ENCODE data around the gene ADGRV1.
A peak's percentile ranks its signal among the peaks of the same experiment; 100 is the strongest.
"Not testable (repeated sequence)": the region's sequence is repeated elsewhere in the genome, so short reads cannot be mapped to it uniquely, and the experiment has no call there.

Gene ADGRV1

DNA sequence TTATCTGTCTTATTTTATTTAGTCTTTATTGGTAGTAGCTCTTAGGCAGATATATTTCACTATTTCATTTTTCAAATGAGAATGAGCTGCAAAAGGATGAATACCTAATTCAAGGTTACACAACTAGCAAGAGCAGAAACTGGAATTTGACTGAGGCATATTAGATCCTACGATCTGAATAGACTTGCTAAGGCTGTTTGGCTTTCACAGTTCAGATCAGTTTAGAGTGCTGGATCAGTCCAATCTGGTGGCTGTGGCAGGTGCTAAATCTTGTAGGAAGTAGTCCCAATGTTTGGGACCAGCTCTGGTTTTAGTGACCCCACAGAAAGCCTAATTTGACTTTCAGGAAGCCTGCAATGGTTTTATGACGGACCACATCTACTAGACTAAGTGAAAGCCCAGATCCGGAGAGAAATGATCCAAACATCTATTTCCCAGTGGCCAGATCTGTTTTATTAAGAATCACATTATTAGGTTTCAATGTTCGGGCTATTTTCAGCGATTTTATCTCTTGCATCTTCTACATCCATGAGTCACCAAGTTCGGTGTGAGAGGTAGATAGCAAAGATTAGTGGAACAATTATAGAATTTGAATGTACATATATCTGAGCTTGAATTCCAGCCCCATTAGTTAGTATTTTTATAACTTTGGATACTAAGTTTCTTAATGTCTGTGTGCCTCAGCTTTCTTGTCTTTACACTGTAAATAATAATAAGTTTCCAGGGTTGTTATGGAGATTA, 359.5 kb downstream of the ADGRV1 start:
- DNase-seq = no peak

DNA sequence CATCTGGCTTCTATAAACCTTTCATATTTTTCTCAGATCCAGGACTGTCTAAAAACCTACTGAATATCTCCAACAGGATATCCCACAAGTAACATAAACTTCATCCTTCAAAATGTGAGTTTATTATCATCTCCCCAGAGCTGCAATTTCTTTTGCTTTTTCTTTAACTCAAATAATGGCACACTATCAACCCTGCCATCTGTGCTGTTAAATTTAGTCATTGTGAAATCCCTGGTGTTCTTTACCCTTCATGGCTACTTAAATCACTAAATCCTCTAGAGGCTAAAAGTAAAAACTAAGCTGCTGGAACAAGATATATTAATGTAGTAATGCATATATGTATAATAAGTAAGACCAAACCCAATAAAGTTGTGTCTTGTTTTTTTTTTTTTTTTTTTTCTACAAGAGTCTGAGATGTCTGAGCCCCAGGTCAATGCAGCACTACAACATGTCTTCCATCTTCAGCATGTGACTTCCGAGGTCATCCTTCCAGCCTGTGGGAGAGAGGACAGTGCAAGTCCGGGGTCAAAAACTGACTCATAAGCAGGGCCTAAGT, 362.9 kb downstream of the ADGRV1 start:
- DNase-seq = no peak

DNA sequence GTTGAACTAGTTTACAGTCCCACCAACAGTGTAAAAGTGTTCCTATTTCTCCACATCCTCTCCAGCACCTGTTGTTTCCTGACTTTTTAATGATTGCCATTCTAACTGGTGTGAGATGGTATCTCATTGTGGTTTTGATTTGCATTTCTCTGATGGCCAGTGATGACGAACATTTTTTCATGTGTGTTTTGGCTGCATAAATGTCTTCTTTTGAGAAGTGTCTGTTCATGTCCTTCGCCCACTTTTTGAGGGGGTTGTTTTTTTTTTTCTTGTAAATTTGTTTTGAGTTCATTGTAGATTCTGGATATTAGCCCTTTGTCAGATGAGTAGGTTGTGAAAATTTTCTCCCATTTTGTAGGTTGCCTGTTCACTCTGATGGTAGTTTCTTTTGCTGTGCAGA, 365.6 kb downstream of the ADGRV1 start:
- not testable (repeated sequence) for DNase-seq

DNA sequence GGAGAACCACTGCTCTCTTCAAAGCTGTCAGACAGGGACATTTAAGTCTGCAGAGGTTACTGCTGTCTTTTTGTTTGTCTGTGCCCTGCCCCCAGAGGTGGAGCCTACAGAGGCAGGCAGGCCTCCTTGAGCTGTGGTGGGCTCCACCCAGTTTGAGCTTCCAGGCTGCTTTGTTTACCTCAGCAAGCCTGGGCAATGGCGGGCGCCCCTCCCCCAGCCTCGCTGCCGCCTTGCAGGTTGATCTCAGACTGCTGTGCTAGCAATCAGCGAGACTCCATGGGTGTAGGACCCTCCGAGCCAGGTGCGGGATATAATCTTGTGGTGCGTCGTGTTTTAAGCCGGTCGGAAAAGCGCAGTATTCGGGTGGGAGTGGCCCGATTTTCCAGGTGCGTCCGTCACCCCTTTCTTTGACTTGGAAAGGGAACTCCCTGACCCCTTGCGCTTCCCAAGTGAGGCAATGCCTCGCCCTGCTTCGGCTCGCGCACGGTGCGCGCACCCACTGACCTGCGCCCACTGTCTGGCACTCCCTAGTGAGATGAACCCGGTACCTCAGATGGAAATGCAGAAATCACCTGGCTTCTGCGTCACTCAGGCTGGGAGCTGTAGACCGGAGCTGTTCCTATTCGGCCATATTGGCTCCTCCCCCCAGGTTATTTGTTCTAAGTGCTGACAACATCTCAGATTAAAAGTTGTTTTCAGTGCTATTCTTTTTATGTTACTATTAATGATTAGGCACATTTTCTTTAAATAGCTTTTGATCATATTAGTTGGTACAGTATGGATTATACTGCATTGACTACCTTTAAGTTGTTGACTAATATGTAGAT, 370.6 kb downstream of the ADGRV1 start:
- not testable (repeated sequence) for DNase-seq

DNA sequence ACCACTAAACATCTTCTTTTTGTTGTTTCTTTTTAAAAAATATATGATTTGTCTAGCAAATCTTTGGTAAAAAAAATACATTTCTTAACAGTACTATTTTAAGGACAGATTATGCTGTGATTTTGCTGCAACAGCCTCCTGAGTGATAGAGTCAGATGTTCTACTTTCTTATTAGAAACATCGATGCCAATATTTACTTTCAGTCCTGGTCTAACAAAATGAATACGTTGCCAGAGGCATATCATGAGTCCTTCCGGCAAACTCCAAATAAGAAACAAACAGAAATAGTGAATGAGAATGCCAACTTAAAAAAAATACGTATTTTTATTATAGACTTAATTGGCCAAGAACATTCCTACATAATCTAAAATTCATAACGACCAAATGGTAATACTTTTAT, 371.5 kb downstream of the ADGRV1 start:
- DNase-seq = no peak

DNA sequence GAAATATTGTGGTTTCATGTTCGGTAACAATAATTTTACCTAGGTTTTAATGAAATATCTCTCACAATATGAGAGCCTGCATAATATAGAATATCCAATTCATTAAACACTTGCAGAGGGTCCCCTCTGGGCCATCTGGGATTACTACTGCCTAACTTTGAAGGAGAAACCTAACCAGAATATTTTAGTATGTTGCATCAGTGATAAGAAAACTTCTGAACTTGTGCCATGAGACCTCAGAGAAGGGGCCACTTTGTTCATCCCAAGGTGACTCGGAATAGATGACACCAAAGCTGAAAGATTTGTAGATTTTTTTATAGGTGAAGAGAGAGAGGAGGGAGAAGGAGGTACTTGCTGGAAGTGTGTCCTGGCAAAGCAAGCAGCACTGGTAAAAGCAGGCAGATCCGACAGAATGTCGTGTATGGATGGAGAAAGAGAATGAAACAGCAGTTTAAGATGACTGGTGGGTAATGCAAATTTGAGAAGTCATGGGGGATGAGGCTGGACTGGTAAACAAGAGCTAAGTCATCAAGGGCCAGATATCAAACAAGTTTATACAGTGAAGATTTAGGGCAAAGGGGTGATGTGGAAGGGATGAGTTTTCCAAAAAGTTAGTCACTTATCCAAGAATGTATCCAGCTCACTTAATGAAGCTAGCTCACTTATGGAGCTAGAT, 372.3 kb downstream of the ADGRV1 start:
- no peak for DNase-seq

DNA sequence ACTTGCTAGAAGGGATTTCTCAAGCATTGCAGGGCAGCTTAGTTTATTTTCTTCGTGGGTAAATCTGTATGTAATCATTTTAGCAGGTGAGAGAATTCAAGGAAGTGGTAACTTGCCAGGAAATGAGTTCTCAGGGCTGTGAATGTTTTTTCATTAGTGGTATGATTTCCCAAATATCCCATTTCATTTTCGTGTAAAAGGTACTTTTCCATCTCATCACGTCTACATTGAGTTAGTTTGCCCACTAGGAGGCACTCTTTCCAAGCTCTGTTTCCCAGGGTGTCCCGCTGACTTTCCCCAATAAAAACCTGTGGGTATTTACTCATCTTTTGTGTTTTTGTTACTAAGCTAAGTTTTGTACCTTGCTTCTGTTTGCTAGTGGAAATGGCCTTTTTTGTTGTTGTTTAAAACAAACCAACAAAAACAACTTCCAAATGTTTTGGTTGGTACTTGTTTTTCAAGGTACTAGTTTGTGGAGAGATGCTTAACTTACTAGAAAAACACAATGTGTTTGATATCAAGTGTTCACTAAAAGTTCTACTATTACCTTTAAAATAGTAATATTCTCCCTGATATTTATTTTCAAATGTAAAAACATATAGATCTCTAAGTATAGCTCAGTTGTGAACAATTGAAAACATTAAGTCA, 373.6 kb downstream of the ADGRV1 start:
- peak; percentile 44 for DNase-seq

DNA sequence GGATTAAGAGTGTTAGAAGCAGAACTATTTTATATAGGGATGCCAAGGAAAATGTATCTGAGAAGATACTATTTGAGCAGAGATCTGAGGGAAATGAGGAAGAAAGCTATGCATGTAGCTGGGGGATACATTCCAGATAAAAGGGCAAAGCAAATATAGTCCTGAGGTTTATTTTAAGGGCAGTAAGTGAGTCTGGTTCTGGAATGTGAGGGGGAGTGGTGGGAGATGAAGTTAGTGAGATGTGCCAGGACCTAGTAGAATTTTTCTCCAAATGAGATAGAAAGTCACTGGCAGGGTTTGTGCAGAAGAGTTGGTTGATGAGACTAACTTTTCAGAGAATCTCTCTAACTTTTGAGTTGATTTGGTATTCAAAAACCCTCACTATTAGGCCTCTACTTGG, 374.7 kb downstream of the ADGRV1 start:
- no peak for DNase-seq

DNA sequence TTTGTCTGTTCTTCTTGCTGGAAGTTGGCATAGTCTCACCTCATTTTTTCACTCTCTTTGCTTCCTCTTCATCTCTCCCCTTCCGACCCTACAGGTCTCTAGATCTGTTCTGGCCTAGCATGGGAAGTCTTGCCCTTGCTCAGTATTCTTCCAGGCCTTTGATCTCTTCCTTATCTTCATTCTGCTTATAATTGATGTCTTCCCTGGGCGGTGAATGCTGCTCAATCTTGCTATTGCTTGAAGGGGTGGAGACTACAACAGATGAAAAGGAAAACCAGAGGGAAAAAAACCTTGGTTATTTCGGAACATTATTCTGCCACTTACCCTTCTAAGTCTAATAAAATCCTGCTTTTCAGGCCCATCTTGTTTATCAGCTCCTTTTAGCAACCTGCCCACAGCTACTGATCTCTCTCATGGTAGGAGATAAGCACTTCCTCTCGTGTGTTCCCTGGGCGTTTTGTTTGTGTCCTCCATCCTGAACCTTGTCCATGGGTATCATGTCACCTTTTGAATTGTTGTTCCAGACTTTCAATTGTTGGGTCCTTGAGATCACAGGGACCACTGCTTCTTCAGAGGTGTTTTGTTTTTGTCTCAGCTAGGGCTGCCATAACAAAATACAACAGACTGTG, 375.6 kb downstream of the ADGRV1 start:
- no peak for DNase-seq

DNA sequence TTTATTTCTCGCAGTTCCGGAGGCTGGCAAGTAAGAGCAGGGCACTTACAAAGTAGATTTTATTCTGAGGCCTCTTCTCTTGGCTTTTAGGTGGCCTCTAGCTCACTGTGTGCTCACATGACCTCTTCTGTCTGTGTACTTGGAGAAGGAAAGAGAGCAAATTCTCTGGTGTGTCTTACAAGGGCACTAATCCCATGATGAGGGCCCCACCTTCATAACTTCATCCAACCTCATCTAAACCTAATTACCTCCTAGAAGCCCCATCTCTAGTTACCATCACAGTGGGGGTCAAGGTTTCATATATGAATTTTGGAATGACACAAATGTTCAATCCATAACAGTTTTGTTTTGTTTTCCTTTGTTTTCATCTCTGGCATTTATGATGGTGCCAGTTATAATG, 376.1 kb downstream of the ADGRV1 start:
- no peak for DNase-seq

DNA sequence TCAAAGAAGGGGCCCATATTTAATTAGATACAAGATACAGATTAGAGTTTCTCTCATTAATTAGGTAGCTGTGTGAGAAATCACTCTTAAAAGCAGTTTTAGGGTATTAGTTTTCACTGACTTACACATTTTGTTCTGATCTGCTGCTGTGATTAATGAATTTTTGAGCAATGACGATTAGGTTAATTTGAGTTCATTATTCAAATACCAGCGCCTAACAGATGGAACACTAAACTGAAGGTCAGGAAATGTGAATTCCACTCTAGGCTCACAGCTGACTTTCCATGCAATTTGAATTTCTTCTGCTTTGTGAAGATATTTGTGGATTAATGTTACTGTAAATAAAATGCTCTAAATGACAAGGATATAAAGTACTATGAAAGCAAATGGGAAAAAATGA, 380.6 kb downstream of the ADGRV1 start:
- no peak for DNase-seq

DNA sequence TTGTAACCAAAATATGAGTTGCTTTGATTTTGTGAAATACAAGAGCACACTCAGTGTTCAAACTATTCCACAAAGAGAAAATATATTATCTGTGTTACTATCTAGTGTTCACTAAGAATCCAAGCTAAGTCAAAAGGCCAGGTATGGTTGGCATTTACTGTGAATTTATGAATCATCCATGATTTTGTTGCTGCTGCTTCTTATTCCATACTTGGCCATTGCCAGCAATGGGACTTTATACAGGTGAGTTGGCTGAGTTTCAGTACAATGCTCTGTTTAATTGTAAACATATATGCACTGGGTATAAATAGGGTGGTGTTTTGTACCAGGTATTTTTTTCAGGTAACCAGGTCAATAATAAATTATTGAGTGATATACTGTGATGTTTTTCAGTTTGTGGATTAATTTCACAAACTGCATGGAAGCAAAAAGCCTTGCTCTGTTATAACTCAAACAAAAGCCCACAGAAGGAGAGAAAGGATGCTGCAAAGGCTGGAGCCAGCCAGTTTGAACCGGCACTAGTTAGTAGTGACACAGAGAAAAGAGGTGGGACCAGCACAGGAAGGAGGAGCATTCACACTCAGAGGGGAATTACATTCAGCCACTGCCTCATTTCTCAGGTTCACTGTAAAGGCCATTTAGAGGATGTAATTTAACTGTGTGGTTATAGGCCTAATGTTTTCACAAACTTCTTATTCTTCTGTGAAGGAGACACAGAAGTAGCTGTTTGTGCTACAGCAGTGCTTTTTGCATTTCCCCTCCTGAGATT, 381.8 kb downstream of the ADGRV1 start:
- no peak for DNase-seq

DNA sequence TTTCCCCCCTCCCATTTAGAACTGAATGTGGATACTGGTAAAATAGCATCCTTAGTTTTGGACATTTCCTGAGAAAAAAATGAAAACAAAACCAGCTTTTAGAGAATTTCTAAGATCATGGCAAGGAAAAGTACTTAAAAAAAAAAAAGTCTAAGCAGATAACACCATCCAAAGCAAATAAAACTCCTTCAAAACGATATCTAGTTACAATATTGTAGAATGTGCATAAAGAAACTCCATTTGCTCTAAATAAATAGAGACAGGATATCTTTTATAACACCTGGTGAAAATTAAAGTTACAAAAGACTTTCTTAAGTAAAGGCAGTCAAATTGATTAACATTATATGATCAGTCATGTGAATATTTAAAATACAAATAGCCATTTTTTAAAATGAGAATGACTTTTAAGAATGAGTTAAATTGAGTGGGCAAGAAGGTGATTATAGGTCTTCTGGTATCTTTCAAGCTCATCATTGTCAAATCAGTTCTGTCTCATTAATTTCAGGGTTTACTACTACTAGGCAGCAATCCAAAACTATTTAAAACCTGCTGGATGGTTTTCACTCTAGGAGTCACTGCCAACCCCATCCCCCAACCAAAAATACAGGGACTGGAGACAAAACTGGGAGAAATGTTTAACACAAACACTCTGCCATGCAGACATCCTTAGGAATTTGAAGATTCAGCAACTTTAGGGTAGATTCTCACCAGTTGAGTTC, 382.6 kb downstream of the ADGRV1 start:
- DNase-seq = no peak

DNA sequence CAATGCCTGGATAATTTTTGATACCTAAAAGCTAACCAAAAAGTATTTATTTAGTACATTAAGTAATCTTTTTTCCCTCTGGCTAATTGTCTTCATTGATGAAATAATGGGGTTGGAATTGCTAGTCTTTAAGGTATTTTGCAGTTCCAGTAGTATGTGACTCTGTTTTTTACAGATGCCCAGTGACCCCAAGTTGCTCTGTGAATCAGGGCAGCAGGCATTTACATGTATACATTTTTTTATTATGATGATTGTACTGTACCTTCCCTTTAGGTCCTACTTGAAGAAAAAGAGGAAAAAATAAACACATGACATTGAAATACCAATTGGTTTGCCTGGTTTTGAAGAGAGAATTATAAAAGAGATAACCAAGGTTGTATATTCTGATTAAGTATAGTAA, 385.5 kb downstream of the ADGRV1 start:
- no peak for DNase-seq

DNA sequence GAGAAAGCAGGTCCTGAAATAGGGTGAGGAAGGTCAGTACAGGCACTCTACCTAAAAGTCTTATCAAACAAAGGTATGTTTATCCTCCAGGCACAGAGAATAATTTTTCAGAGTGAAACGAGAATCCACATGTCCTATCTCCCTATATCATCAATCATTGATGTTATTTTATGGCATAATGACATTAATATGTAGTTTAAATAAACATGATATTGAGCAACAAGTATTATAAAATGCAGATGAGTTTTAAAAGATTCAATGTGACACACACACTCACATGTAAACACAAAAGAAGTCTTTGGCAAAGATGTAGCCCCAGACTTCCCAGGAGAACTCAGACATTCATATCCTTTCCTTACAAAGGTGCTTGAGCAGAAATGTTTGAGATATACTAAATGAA, 389.1 kb downstream of the ADGRV1 start:
- no peak for DNase-seq

DNA sequence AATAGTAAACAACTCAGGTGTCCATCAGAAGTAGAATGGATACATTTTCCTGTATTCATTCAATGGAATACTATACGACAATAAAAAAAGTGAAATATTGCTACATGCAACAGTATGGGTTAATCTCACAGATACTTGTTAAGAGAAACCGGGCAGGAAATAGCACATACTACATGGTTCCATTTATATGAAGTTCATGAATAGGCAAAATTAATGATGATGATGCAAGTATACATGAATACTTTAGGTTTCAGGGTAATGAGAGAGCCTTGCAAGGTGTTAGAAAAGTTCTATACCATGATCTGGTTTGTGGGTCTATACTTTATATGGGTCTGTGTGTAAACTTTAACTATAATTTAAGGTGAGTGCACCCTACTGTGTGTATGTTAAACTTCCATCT, 390.4 kb downstream of the ADGRV1 start:
- no peak for DNase-seq

DNA sequence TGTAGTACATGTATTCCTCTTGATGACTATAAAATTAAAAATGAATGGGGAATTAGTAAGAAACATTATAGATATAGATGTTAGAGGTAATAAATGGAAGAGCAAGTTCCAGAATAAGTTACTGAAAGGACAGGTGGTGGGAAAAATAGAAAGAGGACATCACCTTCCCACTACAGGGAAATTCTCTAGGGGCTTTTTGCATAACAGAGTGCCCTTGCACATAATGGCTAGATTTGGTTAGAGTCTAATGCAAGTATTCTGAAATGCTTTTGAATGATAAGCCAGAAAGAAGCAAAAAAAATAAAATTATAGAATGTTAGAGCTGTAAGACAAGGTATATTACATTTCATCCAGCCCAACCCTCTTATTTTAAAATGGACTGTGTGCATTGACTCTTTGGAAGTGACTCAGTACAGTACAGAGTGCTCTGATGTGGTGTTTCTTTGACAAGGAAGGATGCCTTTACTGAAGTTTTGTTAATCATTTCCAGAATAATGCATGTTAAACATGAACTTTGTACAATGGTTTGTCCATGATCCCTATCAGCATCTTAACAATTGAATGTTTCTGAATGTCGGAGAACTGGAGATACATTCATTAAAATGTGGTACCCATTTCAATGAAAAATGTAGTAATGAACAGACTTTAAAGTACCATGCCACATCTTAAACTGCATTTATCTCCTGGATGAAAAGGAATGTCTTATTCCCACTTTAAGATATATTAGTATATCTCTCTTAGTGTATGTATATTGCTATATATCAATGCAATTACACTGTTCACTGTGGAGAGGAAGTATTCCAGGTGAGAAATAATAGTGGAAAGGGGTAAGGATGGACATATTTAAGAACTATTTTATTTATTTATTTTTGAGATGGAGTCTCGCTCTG, 391.1 kb downstream of the ADGRV1 start:
- DNase-seq = no peak

DNA sequence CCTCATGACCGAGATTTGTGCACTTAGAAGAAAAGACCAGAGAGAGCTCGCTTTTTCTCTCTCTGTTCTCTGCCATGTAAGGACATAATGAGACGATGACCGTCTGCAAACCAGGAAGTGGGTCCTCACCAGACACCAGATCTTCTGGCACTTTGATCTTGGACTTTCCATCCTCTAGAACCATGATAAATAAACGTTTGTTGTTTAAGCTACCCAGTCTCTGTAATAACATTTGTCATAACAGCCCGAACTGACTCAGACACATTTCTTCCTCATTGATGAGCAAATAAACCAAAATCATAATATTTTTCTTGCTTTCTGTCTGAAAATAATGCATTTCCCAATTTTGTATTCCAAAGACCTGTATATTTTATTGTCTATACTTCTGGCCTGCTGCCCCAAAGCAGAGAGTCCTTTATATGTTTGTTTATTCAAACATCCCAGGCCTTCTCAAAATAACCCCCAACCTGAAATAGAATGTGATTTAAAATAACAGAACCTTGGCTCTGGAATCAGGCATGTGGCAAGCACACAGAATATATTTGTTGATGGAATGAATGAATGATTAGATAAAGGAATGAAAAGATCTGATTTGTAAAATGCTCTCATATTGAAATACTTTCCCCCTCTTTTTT, 396.5 kb downstream of the ADGRV1 start:
- DNase-seq = no peak

DNA sequence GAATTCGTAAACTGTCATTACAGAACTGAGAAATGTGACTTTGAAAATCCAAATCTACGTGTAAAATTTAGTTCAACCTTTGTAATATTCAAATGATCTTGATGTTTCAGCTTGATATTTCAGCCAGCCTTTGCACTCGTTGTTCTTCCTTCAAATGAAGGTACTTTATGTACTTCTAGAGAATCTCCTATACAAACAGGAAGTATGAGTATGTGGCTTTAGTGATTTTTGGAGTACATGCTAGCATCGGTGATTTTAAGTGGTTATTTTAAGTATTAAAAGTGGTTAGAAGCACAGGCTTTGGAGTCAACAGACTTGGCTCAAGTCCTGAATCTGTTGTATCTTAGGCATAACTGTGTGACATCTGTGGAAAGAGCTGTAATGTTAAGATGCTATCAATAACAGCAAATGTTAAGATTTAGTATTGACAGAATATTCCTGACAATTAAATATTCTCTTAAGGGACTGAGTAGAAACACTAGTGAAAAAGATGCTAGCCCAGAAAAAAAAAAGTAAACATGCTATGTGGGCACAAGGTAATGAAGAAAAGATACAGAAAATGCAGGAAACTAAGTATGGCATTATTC, 398.0 kb downstream of the ADGRV1 start:
- DNase-seq = no peak

Data from midbrain (tissue), 1 donor.